HG03045 (cell line): ENCODE data around the gene TRIM72.
"Not testable (repeated sequence)": the region's sequence is repeated elsewhere in the genome, so short reads cannot be mapped to it uniquely, and the experiment has no call there.

Experiments used
- ATAC-seq: cut with Tn5 transposase; IDR thresholded peaks from one replicate; pipeline ENCODE4 v1.9.1; 2021; ENCODE audit warnings: mild to moderate bottlenecking, moderate library complexity; ENCODE audit not compliant: unreplicated experiment

Gene TRIM72

DNA sequence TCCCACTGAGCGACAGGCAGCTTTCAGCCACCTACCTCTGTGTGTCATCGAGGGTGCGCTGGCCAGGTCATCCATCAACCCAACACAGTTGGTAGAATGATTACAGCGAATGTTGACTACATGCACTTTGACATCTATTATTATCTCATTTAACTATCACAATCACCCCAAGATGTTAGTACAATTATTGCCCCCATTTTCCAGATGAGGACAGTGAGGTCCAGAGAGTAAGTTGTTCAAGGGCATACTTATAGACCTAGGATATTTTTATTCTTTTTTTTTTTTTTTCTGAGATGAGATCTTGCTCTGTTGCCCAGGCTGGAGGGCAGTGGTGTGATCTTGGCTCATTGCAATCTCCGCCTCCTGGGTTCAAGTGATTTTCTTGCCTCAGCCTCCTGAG, 37.5 kb downstream of the TRIM72 start:
- no peak for ATAC-seq

DNA sequence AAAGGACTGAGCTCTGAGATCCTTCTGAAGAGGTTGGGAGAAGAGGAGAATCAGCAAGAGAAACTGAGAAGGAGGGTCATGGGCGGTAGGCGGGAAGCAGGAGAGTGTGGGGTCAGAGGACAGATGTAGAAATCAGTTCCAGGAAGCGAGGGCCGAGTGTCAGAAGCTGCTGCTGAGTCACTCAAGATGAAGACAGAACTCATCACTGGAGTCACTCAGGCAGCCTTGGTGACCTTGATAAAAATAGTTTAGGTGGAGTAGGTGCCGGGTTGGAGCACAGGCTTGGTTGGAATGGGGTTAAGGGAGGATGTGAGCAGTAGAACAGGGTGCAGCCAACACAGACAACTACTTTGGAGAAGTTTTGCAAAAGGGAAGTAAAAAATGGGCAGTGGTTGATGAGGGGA, 39.7 kb downstream of the TRIM72 start:
- ATAC-seq, result no peak

DNA sequence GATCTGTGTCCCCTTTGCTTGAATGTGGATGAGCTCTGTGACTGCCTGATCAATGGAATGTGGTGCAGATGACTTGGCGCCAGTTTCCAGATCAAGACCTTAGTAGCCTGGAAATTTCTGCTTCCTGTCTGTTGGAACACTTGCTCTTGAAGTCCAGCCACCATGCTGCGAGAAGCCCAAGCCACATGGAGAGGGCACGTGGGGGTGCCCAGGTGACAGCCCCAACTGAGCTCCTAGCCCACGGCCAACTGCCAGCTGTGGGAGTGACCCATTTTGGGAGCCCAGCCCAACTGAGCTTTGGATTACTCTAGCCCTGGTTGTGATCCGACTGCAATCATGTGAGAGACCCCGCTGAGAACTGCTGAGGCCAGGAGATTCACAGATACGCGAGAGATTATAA, 42.5 kb downstream of the TRIM72 start:
- ATAC-seq, result no peak

DNA sequence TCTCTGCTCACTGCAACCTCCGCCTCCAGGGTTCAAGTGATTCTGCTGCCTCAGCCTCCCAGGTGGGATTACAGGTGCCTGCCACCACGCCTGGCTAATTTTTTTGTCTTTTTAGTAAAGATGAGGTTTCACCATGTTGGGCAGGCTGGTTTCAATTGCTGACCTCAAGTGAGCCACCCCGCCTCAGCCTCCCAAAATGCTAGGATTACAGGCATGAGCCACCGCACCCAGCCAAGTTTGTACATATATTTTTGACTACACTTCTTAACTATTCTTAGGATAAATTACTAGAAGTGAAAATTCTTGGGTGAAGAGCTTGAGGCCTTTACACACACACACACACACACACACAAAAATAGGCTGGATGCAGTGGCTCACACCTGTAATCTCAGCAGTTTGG, 44.4 kb downstream of the TRIM72 start:
- ATAC-seq, result no peak

DNA sequence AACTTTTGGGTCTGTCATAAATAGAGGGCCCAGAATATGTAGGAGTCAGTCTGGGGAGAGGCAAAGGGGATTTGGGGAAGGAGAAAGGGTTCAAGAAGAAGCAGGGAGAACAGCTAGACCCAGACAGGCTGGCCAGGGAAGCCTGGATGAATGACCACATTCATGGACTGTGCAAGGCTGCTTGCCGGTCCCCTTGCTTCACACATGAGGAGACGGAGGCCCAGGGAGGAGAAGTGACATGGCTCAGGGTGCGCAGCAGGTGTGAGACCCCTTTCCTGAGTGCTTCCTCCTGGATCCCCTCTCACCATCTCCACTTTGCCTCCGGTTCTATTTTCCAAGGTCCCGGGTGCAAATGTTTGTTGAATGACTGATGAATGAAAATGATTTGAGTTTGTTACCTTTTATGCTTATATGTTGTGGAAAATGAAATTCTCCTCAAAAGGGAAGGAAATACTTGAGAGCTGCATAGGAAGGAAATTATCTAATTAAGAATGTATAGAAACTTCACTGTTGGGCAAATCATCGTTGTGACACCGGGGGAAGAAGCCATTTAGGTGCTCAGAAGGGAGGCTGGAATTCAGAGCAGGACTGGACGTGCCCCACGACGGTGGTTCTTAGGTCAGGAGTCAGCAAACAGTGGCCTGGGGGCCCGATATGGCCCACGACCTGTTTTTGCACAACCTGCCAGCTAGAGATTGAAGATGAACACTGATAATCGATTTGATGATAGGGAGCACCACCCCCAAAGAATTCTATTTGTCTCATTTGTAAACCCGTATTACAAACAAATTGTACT, 46.4 kb downstream of the TRIM72 start:
- ATAC-seq, result no peak

DNA sequence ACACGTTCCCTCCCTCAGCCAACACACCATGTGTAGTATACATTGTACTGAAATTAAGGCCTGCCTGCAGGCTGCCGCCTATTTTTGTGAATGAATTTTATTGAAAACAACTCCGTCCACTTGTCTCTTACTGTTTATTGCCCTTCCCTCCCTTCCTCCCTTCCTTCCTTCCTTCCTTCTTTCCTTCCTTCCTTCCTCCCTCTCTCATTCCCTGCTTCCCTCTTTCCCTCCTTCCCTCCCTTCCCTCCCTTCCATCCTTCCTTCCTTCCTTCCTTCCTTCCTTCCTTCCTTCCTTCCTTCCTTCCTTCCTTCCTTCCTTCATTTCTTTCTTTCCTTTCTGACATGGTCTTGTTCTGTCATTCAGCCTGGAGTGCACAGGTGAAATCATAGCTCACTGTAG, 48.2 kb downstream of the TRIM72 start:
- no peak for ATAC-seq

DNA sequence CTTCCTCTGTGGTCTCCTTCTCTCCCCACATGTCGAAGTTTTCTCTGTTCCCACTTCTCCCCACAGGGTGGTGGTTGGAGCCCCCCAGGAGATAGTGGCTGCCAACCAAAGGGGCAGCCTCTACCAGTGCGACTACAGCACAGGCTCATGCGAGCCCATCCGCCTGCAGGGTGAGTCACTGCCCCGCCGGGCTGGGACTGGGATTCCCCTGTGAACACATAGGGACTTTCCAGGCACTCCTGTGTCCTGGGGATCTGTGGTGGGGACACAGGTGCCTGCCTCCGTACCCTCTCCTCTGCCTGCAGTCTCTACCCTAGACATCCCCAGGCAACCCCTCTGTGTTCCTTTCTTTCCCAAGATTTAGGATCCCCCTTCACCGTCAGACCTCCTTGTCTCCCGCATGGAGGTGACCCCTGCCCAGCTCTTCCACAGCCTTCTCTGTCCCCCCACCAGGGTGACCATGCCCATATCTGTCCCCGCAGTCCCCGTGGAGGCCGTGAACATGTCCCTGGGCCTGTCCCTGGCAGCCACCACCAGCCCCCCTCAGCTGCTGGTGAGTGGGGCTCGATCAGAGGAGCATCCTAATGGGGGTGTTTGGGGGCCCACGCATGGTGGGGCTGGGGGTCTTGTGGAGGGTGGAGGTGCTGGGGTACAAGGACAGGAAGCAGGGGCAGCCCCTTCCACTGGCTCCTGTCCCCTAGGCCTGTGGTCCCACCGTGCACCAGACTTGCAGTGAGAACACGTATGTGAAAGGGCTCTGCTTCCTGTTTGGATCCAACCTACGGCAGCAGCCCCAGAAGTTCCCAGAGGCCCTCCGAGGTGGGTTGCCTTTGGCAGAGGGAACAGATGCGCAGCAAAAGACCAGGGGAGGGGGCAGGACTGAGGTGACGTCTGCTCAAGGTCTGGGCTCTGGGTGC, 51.7 kb downstream of the TRIM72 start:
- peak; percentile 85 for ATAC-seq

DNA sequence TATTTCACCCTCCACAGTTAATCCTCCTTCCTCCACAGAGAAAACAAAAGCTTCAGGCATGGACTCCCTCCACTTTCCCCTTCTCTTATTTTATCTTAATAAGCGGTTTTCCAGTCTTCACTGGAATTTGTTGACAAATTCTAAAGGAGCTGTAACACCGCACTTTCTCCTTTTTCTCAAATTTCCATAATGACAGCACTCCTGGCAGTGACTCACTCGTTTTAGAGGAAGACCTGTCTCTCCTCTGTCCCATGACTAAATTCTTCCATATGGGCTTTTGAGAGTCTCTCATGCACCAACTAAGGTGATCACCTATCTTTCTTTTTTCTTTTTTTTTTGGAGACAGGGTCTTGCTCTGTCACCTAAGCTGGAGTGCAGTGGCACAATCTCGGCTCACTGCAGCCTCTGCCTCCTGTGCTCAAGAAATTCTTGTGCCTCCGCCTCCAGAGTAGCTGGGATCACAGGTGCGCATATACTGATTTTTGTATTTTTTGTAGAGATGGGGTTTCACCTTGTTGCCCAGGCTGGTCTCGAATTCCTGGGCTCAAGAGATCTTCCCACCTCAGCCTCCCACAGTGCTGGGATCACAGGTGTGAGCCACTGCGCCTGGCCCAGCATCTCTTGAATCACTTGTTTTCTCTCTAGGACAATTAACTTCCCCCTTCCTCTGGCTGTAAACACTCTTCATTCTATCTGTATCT, 53.6 kb downstream of the TRIM72 start:
- ATAC-seq, result no peak

DNA sequence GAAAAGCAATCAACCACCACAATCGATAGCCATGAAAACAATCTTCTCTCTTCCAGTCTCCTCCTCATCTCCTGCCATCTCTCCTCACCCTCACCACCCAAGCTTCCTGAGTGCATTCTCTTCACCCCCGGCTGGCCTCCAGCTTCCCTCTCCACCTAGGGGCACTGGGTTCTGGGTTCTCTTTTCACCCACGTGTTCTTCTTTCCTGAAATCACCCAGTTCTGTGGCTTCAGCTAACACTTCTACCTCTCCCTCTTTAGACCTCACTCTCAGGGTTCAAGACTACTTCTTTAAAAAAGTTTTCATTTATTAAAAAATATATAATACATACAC, 54.1 kb downstream of the TRIM72 start:
- ATAC-seq, result no peak

DNA sequence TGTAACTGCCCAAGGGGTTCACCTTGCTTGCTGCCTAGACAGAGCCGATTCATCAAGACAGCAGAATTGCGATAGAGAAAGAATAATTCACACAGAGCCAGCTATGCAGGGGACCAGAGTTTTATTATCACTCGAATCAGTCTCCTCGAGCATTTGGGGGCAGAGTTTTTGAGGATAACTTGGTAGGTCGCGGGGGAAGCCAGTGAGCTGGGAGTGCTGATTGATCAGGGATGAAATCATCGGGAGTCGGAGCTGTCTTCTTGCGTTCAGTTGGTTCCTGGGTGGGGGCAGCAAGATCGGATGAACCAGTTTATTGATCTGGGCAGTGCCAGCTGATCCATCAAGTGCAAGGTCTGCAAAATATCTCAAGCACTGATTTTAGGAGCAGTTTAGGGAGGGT, 55.0 kb downstream of the TRIM72 start:
- ATAC-seq, result no peak

DNA sequence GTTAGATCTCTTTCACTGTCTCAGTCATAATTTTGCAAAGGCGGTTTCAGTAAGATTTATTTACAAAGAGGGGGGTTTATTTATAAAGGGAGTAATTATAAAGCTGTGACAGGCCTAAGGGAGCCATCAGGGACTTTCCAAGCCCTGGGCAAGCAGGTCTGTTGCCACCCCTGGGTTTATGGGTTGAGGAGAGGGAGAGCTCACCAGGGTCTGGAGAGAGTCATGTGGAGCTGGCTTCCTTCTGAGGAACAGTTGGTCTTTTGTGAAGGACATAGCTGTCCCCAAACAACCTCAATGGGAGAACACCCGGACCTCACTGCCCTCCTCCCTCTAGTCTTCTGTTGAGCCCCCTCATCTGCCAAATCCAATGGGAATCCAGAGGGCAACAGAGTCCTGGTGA, 55.6 kb downstream of the TRIM72 start:
- ATAC-seq, result no peak

DNA sequence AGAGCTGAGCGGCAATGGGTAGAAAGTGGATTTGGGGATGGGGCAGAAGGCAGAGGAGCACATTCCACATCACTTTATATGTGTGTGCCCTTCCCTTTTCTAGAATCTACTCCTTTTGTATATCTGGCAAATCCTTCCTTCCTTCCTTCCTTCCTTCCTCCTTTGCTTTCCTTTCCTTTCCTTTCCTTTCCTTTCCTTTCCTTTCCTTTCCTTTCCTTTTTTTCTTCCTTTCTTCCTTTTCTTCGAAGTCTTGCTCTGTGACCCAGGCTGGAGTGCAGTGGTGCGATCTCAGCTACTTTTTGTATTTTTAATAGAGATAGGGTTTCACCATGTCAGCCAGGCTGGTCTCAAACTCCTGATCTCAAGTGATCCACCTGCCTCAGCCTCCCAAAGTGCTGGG, 56.1 kb downstream of the TRIM72 start:
- ATAC-seq, result not testable (repeated sequence)

DNA sequence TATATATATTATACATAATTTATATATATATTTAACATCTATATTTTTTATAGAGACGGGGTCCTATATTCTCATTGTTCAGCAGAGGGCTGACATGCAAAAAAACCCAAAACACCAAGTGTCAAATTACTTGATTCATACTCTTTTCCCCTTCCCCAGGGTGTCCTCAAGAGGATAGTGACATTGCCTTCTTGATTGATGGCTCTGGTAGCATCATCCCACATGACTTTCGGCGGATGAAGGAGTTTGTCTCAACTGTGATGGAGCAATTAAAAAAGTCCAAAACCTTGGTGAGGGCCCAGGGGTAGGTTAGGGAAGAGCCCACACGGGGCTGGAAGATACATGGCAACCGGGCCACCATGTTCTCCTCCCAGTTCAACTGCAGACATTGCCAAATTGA, 56.9 kb downstream of the TRIM72 start:
- no peak for ATAC-seq

DNA sequence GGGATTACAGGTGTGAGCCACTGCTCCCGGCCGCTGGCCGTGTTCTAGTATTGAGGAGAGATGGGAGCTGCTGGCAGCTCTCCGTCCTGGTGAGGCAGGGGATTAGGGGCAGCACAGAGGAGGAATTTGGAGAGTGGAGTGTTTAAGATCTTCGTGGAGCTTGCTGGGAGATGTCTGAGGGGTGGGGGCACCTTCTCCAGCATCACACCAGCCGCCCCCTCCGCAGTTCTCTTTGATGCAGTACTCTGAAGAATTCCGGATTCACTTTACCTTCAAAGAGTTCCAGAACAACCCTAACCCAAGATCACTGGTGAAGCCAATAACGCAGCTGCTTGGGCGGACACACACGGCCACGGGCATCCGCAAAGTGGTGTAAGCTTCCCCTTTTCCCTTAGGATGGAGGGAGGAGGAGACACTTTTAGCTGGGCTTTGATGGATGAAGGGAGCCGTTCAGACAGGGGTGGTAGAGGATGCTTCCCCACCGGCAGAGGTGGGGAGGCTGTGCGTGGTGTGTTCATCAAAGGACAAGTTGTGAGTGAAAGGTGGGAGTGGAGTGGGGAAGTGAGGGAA, 57.8 kb downstream of the TRIM72 start:
- no peak for ATAC-seq

DNA sequence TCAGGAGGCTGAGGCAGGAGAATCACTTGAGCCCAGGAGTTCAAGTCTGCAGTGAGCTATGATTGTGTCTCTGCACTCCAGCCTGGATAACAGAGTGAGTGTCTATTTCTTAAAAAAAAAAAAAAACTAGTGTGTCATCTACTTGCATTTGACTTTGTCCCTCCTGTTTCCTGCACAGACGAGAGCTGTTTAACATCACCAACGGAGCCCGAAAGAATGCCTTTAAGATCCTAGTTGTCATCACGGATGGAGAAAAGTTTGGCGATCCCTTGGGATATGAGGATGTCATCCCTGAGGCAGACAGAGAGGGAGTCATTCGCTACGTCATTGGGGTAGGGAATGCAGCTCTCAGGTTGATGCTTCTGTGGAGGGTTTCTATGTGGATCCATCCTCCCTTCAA, 59.3 kb downstream of the TRIM72 start:
- no peak for ATAC-seq

DNA sequence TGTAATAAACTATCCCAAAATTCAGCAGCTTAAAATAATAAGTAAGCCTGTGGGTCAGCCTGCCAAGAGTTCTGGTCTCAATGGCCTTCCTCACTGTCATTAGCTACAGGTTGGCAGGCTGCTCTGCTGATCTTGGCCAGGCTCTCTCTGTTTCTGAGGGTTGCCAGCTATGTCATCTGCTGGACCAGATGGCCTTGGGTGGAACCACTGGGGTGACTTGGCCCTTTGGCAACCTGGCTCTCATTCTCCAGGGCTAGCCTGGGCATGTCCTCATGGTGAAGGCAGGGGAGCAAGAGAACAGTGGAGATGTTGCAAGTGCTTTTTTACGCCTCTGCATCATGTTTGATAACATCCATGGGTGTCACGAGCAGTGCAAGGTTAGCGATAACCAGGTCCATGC, 59.8 kb downstream of the TRIM72 start:
- no peak for ATAC-seq

DNA sequence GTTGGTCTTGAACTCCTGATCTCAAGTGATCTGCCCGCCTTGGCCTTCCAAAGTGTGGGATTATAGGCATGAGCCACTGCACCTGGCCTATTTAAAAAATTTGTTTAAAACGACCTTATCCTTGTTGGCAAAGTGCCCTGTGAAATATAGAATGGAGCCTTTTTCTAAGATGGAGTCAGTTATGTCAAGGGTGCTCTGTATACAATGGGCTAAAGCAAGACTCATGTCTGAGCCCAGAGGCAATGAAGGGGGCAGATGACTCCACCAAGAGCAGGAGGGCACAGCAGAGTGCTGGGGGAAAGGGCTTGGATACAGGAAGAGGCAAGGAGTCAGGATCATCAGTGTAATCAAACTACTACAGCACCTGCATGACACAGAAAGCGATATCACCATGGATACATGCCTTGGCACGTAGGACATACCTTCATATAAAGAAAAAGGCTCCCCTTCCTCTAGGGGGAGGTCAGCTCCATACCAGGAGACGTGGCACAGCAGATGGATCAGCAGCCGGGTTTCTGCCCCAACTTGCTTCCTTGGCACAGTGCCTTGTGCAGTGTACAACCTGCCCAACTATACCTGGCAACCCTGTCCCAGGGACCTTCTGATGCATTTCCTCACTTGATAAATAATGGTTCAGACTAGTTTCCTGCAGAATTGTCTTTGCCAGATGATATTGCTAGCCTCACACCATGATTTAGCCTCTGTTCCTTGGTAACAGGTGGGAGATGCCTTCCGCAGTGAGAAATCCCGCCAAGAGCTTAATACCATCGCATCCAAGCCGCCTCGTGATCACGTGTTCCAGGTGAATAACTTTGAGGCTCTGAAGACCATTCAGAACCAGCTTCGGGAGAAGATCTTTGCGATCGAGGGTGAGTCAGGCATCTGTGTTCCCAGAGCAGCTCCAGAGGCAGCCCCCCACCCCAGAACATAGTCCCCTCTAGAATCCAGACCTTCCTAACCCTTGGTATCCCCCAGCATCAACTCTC, 61.2 kb downstream of the TRIM72 start:
- ATAC-seq, result no peak

DNA sequence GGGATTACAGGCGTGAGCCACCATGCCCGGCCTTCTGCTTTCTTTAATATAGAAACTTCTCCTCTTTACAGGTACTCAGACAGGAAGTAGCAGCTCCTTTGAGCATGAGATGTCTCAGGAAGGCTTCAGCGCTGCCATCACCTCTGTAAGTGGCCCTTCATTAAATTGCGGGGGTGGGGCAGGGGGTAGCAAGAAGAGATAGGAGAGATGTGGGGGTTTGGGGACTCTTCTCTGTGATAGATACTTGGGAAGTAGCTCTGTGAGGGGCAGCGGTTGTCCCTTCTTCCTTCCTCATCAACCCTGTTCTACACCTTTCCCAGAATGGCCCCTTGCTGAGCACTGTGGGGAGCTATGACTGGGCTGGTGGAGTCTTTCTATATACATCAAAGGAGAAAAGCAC, 62.7 kb downstream of the TRIM72 start:
- ATAC-seq, result no peak

DNA sequence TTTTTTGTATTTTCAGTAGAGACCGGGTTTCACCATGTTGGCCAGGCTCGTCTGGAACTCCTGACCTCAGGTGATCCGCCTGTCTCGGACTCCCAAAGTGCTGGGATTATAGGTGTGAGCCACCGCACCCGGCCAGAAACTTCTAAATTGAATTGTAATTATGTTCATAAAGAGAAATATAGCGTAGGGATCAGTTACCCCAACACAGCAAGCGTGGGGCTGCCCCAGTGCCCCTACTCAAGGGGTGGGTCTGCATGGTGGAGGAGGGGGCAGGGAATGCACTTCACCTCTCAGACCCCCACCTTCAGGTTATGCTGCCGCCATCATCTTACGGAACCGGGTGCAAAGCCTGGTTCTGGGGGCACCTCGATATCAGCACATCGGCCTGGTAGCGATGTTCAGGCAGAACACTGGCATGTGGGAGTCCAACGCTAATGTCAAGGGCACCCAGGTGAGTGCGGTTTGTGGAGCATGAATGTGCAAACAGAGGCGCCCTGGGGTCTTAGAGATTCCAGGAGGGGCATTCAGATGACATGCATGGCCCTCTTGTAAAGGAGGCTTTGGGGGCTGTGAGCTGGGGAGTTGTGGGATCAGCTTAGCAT, 63.8 kb downstream of the TRIM72 start:
- ATAC-seq, result no peak

DNA sequence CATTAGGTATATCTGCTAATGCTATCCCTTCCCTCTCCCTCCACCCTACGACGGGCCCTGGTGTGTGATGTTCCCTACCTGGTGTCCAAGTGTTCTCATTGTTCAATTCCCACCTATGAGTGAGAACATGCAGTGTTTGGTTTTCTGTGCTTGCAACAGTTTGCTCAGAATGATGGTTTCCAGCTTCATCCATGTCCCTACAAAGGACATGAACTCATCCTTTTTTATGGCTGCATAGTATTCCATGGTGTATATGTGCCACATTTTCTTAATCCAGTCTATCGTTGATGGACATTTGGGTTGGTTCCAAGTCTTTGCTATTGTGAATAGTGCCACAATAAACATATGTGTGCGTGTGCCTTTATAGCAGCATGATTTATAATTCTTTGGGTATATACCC, 64.9 kb downstream of the TRIM72 start:
- ATAC-seq, result not testable (repeated sequence)
